ENCODE measurements around the gene NDUFS6.

- TF ChIP-seq, protein P1, sequence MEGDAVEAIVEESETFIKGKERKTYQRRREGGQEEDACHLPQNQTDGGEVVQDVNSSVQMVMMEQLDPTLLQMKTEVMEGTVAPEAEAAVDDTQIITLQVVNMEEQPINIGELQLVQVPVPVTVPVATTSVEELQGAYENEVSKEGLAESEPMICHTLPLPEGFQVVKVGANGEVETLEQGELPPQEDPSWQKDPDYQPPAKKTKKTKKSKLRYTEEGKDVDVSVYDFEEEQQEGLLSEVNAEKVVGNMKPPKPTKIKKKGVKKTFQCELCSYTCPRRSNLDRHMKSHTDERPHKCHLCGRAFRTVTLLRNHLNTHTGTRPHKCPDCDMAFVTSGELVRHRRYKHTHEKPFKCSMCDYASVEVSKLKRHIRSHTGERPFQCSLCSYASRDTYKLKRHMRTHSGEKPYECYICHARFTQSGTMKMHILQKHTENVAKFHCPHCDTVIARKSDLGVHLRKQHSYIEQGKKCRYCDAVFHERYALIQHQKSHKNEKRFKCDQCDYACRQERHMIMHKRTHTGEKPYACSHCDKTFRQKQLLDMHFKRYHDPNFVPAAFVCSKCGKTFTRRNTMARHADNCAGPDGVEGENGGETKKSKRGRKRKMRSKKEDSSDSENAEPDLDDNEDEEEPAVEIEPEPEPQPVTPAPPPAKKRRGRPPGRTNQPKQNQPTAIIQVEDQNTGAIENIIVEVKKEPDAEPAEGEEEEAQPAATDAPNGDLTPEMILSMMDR (IDR thresholded peaks at IDR 0.05), result no peak
- TF ChIP-seq POLR2A (IDR thresholded peaks at IDR 0.05), result no peak
Measured at GRCh38 chr5:1804001-1804690, 2.9 kb downstream of the NDUFS6 start.
